Epidermal melanocyte (primary cell): ENCODE data around the gene CTDSPL.

Experiments
- DNase-seq: peaks from one replicate; pipeline ENCODE4 v3.0.0; 2011; ENCODE audit warnings: low spot score; ENCODE audit not compliant: insufficient read length

CTDSPL gene

GRCh38 chr3:37890522-37890921 is 28.8 kb downstream of the CTDSPL start:
- no peak for DNase-seq

GRCh38 chr3:37891227-37891626 is 29.5 kb downstream of the CTDSPL start:
- DNase-seq = no peak

GRCh38 chr3:37892927-37893600 is 31.4 kb downstream of the CTDSPL start:
- DNase-seq = peak; percentile 36

- no peak for DNase-seq
Measured at GRCh38 chr3:37896827-37897226, 35.1 kb downstream of the CTDSPL start.

GRCh38 chr3:37897763-37898162 is 36.1 kb downstream of the CTDSPL start:
- no peak for DNase-seq

- DNase-seq = no peak
Measured at GRCh38 chr3:37898424-37898823, 36.7 kb downstream of the CTDSPL start.

- DNase-seq = no peak
Measured at GRCh38 chr3:37899101-37899707, 37.5 kb downstream of the CTDSPL start.

GRCh38 chr3:37899711-37900306 is 38.1 kb downstream of the CTDSPL start:
- no peak for DNase-seq

GRCh38 chr3:37901721-37902120 is 40.0 kb downstream of the CTDSPL start:
- no peak for DNase-seq

- DNase-seq = no peak
Measured at GRCh38 chr3:37902674-37903073, 41.0 kb downstream of the CTDSPL start.

GRCh38 chr3:37903320-37903719 is 41.6 kb downstream of the CTDSPL start:
- no peak for DNase-seq

- DNase-seq = no peak
Measured at GRCh38 chr3:37903734-37904133, 42.1 kb downstream of the CTDSPL start.

- DNase-seq = no peak
Measured at GRCh38 chr3:37904601-37905000, 42.9 kb downstream of the CTDSPL start.

- no peak for DNase-seq
Measured at GRCh38 chr3:37905346-37905745, 43.7 kb downstream of the CTDSPL start.

GRCh38 chr3:37905987-37906674 is 44.5 kb downstream of the CTDSPL start:
- no peak for DNase-seq

GRCh38 chr3:37906734-37907282 is 45.1 kb downstream of the CTDSPL start:
- DNase-seq = no peak

- DNase-seq = no peak
Measured at GRCh38 chr3:37907371-37907770, 45.7 kb downstream of the CTDSPL start.

- no peak for DNase-seq
Measured at GRCh38 chr3:37907906-37908305, 46.2 kb downstream of the CTDSPL start.

- no peak for DNase-seq
Measured at GRCh38 chr3:37909067-37909911, 47.6 kb downstream of the CTDSPL start.

GRCh38 chr3:37910671-37911400 is 49.2 kb downstream of the CTDSPL start:
- DNase-seq = no peak
